HEK293T (cell line): ENCODE measurements around the gene UGT1A7.

ENCODE experiments used
- BHLHE40 ChIP-seq: fragments of 450-650 bp; IDR thresholded peaks from 2 replicates; pipeline ENCODE4 v1.6.1; 2016; ENCODE audit warnings: mild to moderate bottlenecking, moderate library complexity, borderline replicate concordance
- FOXM1 ChIP-seq: fragments of 450-650 bp; IDR thresholded peaks from 2 replicates; pipeline ENCODE4 v1.6.1; 2017; ENCODE audit warnings: mild to moderate bottlenecking, borderline replicate concordance
- SP1 ChIP-seq: fragments of 450-650 bp; IDR thresholded peaks from 2 replicates; pipeline ENCODE4 v1.6.1; 2017
- SUZ12 ChIP-seq: fragments of 450-650 bp; IDR thresholded peaks from 2 replicates; pipeline ENCODE4 v1.6.1; 2016; ENCODE audit warnings: mild to moderate bottlenecking
- ZNF384 ChIP-seq: fragments of 450-650 bp; IDR thresholded peaks from 2 replicates; pipeline ENCODE4 v1.6.1; 2016

GRCh38 chr2:233800208-233800607 lies 118.5 kb downstream of the UGT1A7 start:
- TF ChIP-seq ZNF384 = no peak
- TF ChIP-seq FOXM1 = no peak
- no peak for TF ChIP-seq SUZ12
- no peak for TF ChIP-seq BHLHE40
- TF ChIP-seq SP1 = no peak
